ENCODE results near the gene PLEKHG3. TPM values are rescaled to one million over a fixed set of nuclear protein-coding genes. Genes with fewer than 3 reads are reported as not detected.

Gene PLEKHG3
- total RNA-seq, 2 donors from 2014 or later = 57.8 to 69.7 TPM

- no peak for DNase-seq (ENCODE audit: low spot score)
- intact Hi-C loops (cut with DNase I) = no loop called here
- H3K4me3 ChIP-seq = no peak overlapping the region
- no peaks in the 10 kb centered on the region for H3K36me3 ChIP-seq
- H3K4me1 ChIP-seq (replicated peaks) = peaks cover 9% of the 10 kb centered on the region
- TF ChIP-seq POLR2A (IDR thresholded peaks at IDR 0.05) (no peak), CTCF (IDR thresholded peaks at IDR 0.05) (no peak), POLR2AphosphoS5 (IDR thresholded peaks at IDR 0.05) (no peak)
- H3K27ac ChIP-seq = no peak overlapping the region
- H3K9me3 ChIP-seq = no peaks in the 10 kb centered on the region
- 22% methylated on average over 1 of the region's 1 CpG for WGBS
- H3K27me3 ChIP-seq (replicated peaks; ENCODE audit: insufficient read depth) = no peaks in the 10 kb centered on the region
Observed at GRCh38 chr14:64701660-64702059, 2.6 kb upstream of the PLEKHG3 start.

GRCh38 chr14:64702493-64703394 lies 1.5 kb upstream of the PLEKHG3 start:
- H3K4me1 ChIP-seq (replicated peaks) = peaks cover 9% of the 10 kb centered on the region
- TF ChIP-seq CTCF (IDR thresholded peaks at IDR 0.05) = no peak
- TF ChIP-seq POLR2AphosphoS5 (IDR thresholded peaks at IDR 0.05) = peak; percentile 79
- peak; percentile 64 for TF ChIP-seq POLR2A (IDR thresholded peaks at IDR 0.05)
- intact Hi-C loops (cut with DNase I) = no loop called here
- peak overlapping the region; percentile 77 to 78 for H3K27ac ChIP-seq
- H3K27me3 ChIP-seq (replicated peaks; ENCODE audit: insufficient read depth) = no peaks in the 10 kb centered on the region
- peak overlapping the region; percentile 62 to 84 for H3K4me3 ChIP-seq
- H3K9me3 ChIP-seq = no peaks in the 10 kb centered on the region
- DNase-seq (ENCODE audit: low spot score) = peak; percentile 81
- 53% methylated on average over 25 of the region's 25 CpGs for WGBS
- no peaks in the 10 kb centered on the region for H3K36me3 ChIP-seq

DNA sequence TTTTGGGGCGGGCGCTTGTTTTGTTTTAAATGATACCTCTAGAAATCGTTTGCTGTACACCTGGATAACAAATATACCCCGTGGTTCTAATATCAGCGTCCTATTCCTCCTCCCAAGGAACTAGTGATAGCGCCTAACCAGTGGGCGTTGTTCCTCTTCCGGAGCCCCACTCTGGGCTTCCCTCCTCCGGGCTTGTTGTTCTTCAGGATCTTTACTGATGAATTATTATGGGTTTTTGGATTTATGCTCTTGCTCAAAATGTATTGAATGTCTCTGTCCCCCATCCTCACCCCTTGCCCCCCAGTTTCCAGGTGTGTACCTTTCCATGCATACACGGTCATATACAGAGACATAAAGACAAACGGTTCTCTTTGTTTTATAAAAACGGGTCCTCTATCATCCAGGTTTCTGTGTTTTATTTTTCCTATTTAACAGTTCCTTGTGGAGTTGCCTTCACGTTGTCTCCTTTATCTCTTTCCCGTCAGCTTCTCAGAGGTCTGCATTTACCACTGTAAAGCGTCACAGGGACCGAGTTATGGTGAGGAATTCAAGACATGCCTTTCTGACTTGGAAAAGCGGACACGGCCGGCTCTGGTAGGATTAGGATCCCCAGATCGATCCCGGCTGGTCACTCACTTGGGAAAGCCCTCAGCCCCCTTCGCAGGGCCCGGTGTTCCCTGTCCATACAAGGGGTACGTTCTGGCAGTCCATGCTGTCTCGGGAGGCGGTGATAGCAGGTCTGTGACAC lies 655 bp upstream of the PLEKHG3 start:
- Histone ChIP-seq H3K27ac (peak overlapping the region; percentile 77 to 78), H3K36me3 (no peaks in the 10 kb centered on the region), H3K4me3 (peak overlapping the region; percentile 62 to 84), H3K4me1 (replicated peaks) (peaks cover 9% of the 10 kb centered on the region), H3K27me3 (replicated peaks; ENCODE audit: insufficient read depth) (no peaks in the 10 kb centered on the region), H3K9me3 (no peaks in the 10 kb centered on the region)
- TF ChIP-seq CTCF (IDR thresholded peaks at IDR 0.05) (no peak), POLR2A (IDR thresholded peaks at IDR 0.05) (peak; percentile 31), POLR2AphosphoS5 (IDR thresholded peaks at IDR 0.05) (no peak)
- DNase-seq (ENCODE audit: low spot score) = no peak
- intact Hi-C loops (cut with DNase I) = no loop called here
- 16% methylated on average over 24 of the region's 26 CpGs for WGBS

DNA sequence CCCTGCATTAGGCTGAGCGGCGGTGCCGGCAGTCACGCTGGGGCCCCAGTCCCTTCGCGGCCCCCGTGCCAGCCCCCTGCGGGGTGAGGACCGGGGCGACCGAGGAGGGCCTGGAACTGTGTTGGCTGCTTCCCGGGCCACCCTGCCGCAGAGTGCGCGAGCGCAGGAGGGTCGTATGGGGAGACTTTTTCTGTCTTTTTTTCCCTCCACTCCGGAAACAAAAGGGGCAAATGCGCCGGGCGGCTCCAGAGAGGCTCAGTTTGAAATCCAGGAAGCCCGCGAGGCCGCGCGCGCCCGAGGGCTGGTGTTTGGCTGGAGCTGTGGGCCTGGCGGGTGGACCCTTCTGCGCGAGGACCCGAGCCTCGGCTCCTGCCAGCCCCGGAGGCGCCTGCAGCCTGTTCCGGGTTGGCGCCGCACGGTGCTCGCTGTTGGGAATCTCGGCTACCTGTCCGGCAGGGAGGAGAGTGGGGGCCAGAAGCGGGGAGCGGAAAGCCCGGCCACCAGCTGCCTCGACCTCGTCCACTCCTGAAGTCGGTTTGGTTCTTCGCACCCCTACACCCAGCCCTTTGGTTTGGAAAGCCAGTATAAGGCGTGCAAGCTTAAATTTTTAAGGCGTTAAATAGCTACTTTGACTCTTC lies 638 bp downstream of the PLEKHG3 start:
- no peaks in the 10 kb centered on the region for H3K36me3 ChIP-seq
- H3K4me3 ChIP-seq = peak overlapping the region; percentile 62 to 84

More for the DNA sequence above, 638 bp downstream of the PLEKHG3 start:
- no peaks in the 10 kb centered on the region for H3K9me3 ChIP-seq
- under 1% methylated on average over 48 of the region's 51 CpGs for WGBS
- intact Hi-C loops (cut with DNase I) = no loop called here
- TF ChIP-seq CTCF (IDR thresholded peaks at IDR 0.05) (no peak), POLR2A (IDR thresholded peaks at IDR 0.05) (no peak), POLR2AphosphoS5 (IDR thresholded peaks at IDR 0.05) (no peak)
- peak; percentile 49 for DNase-seq (ENCODE audit: low spot score)
- peak overlapping the region; percentile 77 to 78 for H3K27ac ChIP-seq
- H3K4me1 ChIP-seq (replicated peaks) = peaks cover 9% of the 10 kb centered on the region
- no peaks in the 10 kb centered on the region for H3K27me3 ChIP-seq (replicated peaks; ENCODE audit: insufficient read depth)
